ENCODE measurements around the gene RBFOX2. TPM values are rescaled to one million over a fixed set of nuclear protein-coding genes. Genes with fewer than 3 reads are reported as not detected.
"Not testable (repeated sequence)": the region's sequence is repeated elsewhere in the genome, so short reads cannot be mapped to it uniquely, and the experiment has no call there.

RBFOX2 gene
- total and polyA plus RNA-seq, 2 of the 8 experiments (the other 6 are each of a cell fraction or from before 2014, with no cell fraction given): 121 to 122 TPM

DNA sequence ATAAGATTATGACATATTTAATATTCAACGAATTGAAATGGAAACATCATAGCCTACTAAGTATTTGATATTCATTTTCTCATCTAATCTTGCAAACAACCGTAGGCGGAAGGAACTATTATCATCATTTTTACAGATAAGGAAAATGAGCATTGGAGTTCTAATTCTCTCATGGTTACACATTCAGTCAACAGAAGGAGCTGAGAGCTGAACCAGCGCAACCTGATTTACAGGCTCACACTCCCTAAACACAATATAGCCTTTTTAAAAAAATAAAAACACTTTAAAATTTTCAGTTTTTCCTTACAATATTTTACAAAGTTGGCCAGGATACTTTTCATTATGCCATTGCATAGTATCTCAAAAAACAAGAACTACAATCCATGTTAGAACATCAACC is 236.1 kb downstream of the RBFOX2 start (continued):
- TF ChIP-seq ASH2L (IDR thresholded peaks at IDR 0.05; ENCODE audit: low read length) (no peak), JUND (IDR thresholded peaks at IDR 0.05; ENCODE audit: low read length) (no peak), SIRT6 (IDR thresholded peaks at IDR 0.05; ENCODE audit: low read length) (no peak)

DNA sequence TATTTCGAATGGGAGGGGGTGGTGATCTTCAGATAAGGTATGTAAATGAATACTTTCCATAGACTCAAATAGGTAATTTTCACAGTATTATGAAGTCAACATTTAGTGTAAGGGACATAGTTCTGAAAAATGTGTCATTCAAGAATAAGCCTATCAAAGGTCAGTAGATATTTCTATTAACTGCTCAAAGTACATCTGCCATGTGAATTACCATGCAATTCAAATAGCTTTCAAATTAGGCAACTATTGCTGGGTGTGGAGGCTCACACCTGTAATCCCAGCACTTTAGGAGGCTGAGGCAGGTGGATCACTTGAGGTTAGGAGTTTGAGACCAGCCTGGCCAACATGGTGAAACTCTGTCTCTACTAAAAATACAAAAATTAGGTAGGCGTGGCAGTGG is 236.8 kb downstream of the RBFOX2 start:
- not testable (repeated sequence) for H2BK12ac ChIP-seq (ENCODE audit: low read depth, low read length); H3K9me3 ChIP-seq (ENCODE audit: insufficient read depth in 2 of 2, low read depth in 1 of 2, low read length in 1 of 2); H3K56ac ChIP-seq (replicated peaks; ENCODE audit: insufficient read length, low read depth, low read length); H3K9ac ChIP-seq (replicated peaks in 1 of 4; ENCODE audit: extremely low read depth in 1 of 4, low read depth in 3 of 4, low read length in 3 of 4); FAIRE-seq; H3K14ac ChIP-seq (ENCODE audit: insufficient read length); H4K8ac ChIP-seq (ENCODE audit: extremely low read depth, insufficient read depth, low read length); H3K4ac ChIP-seq (replicated peaks; ENCODE audit: insufficient read length, low read depth, low read length); H3K27ac ChIP-seq (ENCODE audit: low read depth, low read length); H4K20me1 ChIP-seq (replicated peaks in 1 of 2; ENCODE audit: control insufficient read depth in 1 of 2, insufficient read depth in 2 of 2, low read length in 2 of 2); H3K4me1 ChIP-seq (replicated peaks in 1 of 4; ENCODE audit: control insufficient read depth in 3 of 4, insufficient read depth in 4 of 4, low read length in 3 of 4); H3K27me3 ChIP-seq (replicated peaks in 1 of 4; ENCODE audit: control insufficient read depth in 3 of 4, extremely low read depth in 1 of 4, insufficient read depth in 3 of 4, low read length in 3 of 4); H2BK120ac ChIP-seq (replicated peaks; ENCODE audit: low read depth, low read length); H3K79me1 ChIP-seq (ENCODE audit: low read depth, low read length); H3K23me2 ChIP-seq (ENCODE audit: low read depth, low read length); H2AK5ac ChIP-seq (ENCODE audit: low read depth, low read length); H2BK15ac ChIP-seq (ENCODE audit: low read length); H4K5ac ChIP-seq (ENCODE audit: insufficient read length, low read depth, low read length); H3K4me3 ChIP-seq (ENCODE audit: extremely low read depth in 1 of 4, insufficient read depth in 2 of 4, low read depth in 3 of 4, low read length in 4 of 4); DNase-seq (ENCODE audit: low read depth in 1 of 2, low spot score in 2 of 2); H2AFZ ChIP-seq (ENCODE audit: low read length); H3K36me3 ChIP-seq (ENCODE audit: control insufficient read depth in 2 of 4, insufficient read depth in 4 of 4, low read length in 3 of 4); H3K18ac ChIP-seq (ENCODE audit: extremely low read depth, low read length); H2BK20ac ChIP-seq (ENCODE audit: low read length); H4K91ac ChIP-seq (replicated peaks; ENCODE audit: insufficient read length, low read length); H3K23ac ChIP-seq (ENCODE audit: insufficient read length); H3K4me2 ChIP-seq (ENCODE audit: insufficient read depth in 1 of 2, low read depth in 2 of 2, low read length in 2 of 2); H2BK5ac ChIP-seq (ENCODE audit: low read depth, low read length)
- POLR2A ChIA-PET (ENCODE audit: partially characterized antibody): interaction anchor here (0.6 to 1.6 kb wide), 2 partner anchors 16 to 17 kb away, joined by 3 read pairs; no protein-coding TSS in a partner anchor
- peaks cover 0 to 17% of the 10 kb centered on the region in 2 experiments; a peak in 2 of 4 replicates for H3K79me2 ChIP-seq (ENCODE audit: control insufficient read depth in 1 of 2, insufficient read depth in 2 of 2, low read length in 2 of 2)
- CTCF ChIA-PET (ENCODE audit: partially characterized antibody): interaction anchor here (1.7 kb wide), 1 partner anchor 31 kb away, joined by 6 read pairs; no protein-coding TSS in a partner anchor
- 80% methylated on average over 2 of the region's 2 CpGs; no CpG with 5 or more reads in 1 of the 2 experiments for WGBS, 2 experiments (ENCODE audit: extremely low coverage in 1 of 2, insufficient coverage in 1 of 2, insufficient read length in 1 of 2, insufficient replicate concordance in 2 of 2, low coverage in 1 of 2, low lambda C conversion rate in 2 of 2, missing lambda C conversion rate in 1 of 2)

All from H1 (cell line).